GM06990 (cell line): ENCODE results near the gene LTC4S.

Experiments
- DNase-seq: peaks from one replicate; pipeline ENCODE4 v3.0.0-alpha.2; 2011; ENCODE audit not compliant: insufficient read length; ENCODE audit errors: extremely low read depth
- H3K27me3 ChIP-seq: replicated peaks from 2 replicates; pipeline ENCODE4 v1.6.0; 2011; ENCODE audit warnings: low read length; ENCODE audit not compliant: control insufficient read depth, insufficient read depth
- H3K36me3 ChIP-seq: 2 replicates; pipeline ENCODE4 v1.5.1; 2011; ENCODE audit warnings: low read length; ENCODE audit not compliant: control insufficient read depth, insufficient read depth
- H3K4me3 ChIP-seq: replicated peaks from 2 replicates; pipeline ENCODE4 v1.5.1; 2011; ENCODE audit warnings: low read depth, mild to moderate bottlenecking, control low read depth, low read length
- TF ChIP-seq, protein P1 (sequence below): IDR thresholded peaks from 2 replicates; pipeline ENCODE4 v1.5.1; 2011; ENCODE audit warnings: low read length, control low read depth, mild to moderate bottlenecking, inconsistent platforms; ENCODE audit not compliant: insufficient read depth, poor library complexity, severe bottlenecking

The LTC4S gene

DNA sequence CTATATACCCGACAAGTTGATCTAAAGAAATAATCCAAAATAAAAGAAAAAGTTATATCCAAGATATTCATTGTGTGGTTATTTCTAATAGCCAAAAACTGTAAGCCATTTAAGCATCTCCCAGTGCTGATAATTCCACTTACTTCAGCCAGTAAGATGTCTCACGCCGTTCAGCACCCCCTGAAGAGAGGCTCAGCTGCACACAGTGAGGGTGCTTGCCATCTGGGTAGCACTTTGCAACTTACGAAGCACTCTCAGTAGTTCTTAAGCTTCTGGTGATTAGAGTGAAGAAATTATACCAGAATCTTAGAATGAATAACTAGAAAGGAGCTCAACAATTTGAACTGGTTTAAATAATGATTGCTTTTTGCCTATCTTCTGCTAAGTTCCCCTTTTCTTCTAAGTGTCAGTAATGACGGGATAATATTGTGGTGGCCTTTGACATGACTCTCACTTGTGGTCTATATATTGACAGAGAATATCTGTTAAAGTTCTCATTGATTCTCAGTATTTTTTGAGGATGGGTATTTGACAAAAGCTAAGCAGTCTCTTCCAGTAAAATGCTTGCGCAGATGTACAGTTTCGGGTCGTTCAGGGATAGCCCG lies 26.2 kb upstream of the LTC4S start:
- DNase-seq, result no peak
- TF ChIP-seq, protein P1, sequence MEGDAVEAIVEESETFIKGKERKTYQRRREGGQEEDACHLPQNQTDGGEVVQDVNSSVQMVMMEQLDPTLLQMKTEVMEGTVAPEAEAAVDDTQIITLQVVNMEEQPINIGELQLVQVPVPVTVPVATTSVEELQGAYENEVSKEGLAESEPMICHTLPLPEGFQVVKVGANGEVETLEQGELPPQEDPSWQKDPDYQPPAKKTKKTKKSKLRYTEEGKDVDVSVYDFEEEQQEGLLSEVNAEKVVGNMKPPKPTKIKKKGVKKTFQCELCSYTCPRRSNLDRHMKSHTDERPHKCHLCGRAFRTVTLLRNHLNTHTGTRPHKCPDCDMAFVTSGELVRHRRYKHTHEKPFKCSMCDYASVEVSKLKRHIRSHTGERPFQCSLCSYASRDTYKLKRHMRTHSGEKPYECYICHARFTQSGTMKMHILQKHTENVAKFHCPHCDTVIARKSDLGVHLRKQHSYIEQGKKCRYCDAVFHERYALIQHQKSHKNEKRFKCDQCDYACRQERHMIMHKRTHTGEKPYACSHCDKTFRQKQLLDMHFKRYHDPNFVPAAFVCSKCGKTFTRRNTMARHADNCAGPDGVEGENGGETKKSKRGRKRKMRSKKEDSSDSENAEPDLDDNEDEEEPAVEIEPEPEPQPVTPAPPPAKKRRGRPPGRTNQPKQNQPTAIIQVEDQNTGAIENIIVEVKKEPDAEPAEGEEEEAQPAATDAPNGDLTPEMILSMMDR, result no peak
- H3K4me3 ChIP-seq, result no peak overlapping the region
- H3K36me3 ChIP-seq, result peaks cover 31% of the 10 kb centered on the region
- H3K27me3 ChIP-seq, result no peaks in the 10 kb centered on the region

- DNase-seq, result no peak
- Histone ChIP-seq H3K27me3 (no peaks in the 10 kb centered on the region), H3K36me3 (peaks cover 34% of the 10 kb centered on the region), H3K4me3 (no peak overlapping the region)
- TF ChIP-seq, protein P1, result peak; percentile 4
These were observed 25.3 kb upstream of the LTC4S start for GRCh38 chr5:179768326-179769085.

- Histone ChIP-seq H3K4me3 (no peak overlapping the region), H3K36me3 (peaks cover 38% of the 10 kb centered on the region), H3K27me3 (no peaks in the 10 kb centered on the region)
- TF ChIP-seq, protein P1, result no peak
- no peak for DNase-seq
These were observed 24.5 kb upstream of the LTC4S start for GRCh38 chr5:179769271-179769670.

GRCh38 chr5:179769796-179770195 lies 24.0 kb upstream of the LTC4S start:
- peaks cover 39% of the 10 kb centered on the region for H3K36me3 ChIP-seq
- H3K4me3 ChIP-seq, result no peak overlapping the region
- TF ChIP-seq, protein P1, result no peak
- no peaks in the 10 kb centered on the region for H3K27me3 ChIP-seq
- no peak for DNase-seq

DNA sequence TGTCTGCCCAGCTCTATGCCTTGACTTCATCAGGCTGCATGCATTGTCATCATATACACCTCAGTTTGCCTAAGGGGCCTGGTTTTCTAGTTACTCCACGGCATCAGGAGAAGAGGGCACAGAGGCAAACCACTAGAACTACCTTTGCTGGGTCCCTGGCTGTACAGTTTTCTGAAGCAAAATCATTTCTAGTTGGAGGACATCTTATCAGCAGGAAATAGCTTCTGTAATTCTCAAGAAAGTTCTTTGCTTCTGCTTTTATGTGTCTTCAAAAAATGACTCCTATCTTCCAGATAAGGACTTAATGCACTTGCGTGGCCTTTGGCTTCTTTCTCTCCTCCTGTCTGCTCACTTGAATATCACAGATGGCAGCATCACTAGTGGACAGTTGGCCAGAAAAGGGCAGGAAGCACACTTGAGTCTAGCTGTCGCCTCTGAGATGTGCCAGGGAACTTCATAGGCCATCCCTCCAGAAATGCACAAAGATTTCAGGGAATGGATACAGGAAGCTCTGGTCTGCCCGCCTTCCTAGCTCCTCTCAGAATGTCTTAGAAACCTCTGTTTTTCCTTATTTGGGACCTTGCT lies 22.4 kb upstream of the LTC4S start:
- TF ChIP-seq, protein P1, result no peak
- Histone ChIP-seq H3K4me3 (no peak overlapping the region), H3K27me3 (no peaks in the 10 kb centered on the region), H3K36me3 (peaks cover 32% of the 10 kb centered on the region)
- DNase-seq, result no peak
